Tibial nerve (tissue), 4 donors: ENCODE measurements around the gene NACA2. TPM values are rescaled to one million over a fixed set of nuclear protein-coding genes. Genes with fewer than 3 reads are reported as not detected.

Experiments
- DNase-seq, 2 donors: peaks; one replicate each; pipeline ENCODE4 v3.0.0-alpha.2; 2019; ENCODE audit warnings: low spot score in 2 of 2
- H3K27ac ChIP-seq, 4 donors: fragments of 200-600 bp; sonication (generic) in 3 of 4; one replicate each; pipeline ENCODE4 v1.5.1; 2017 to 2019; ENCODE audit warnings: mild to moderate bottlenecking in 1 of 4
- H3K27me3 ChIP-seq, 2 donors: fragments of 200-600 bp; sonication (generic) in 1 of 2; one replicate each; pipeline versions ENCODE4 v1.5.1 to v1.6.0; 2017 to 2019
- H3K36me3 ChIP-seq, 3 donors: fragments of 200-600 bp; sonication (generic); one replicate each; pipeline ENCODE4 v1.5.1; 2018 to 2019
- H3K4me1 ChIP-seq, 4 donors: fragments of 200-600 bp; sonication (generic) in 3 of 4; one replicate each; pipeline ENCODE4 v1.5.1; 2017 to 2019
- H3K4me3 ChIP-seq, 4 donors: fragments of 200-600 bp; sonication (generic) in 3 of 4; one replicate each; pipeline ENCODE4 v1.5.1; 2017 to 2019; ENCODE audit warnings: mild to moderate bottlenecking in 1 of 4, moderate library complexity in 1 of 4
- H3K9me3 ChIP-seq, 4 donors: fragments of 200-600 bp; sonication (generic) in 3 of 4; one replicate each; pipeline ENCODE4 v1.5.1; 2017 to 2019
- CTCF ChIP-seq, 5 experiments: fragments of 200-600 bp in 3 of 5; fragments of 450-650 bp in 2 of 5; sonication (generic) in 3 of 5; IDR thresholded peaks; one replicate each; pipeline ENCODE4 v1.5.1; 2016 to 2019; ENCODE audit warnings: antibody characterized with exemption in 5 of 5, mild to moderate bottlenecking in 3 of 5, moderate library complexity in 2 of 5
- EP300 ChIP-seq, 2 donors: sonication (generic); formaldehyde crosslinking; IDR thresholded peaks; one replicate each; pipeline ENCODE4 v1.6.1; 2017; ENCODE audit warnings: antibody characterized with exemption in 2 of 2, mild to moderate bottlenecking in 1 of 2
- POLR2A ChIP-seq, 2 donors: fragments of 450-650 bp; IDR thresholded peaks; one replicate each; pipeline ENCODE4 v1.6.1; 2017; ENCODE audit warnings: antibody characterized with exemption in 2 of 2, mild to moderate bottlenecking in 2 of 2, moderate library complexity in 2 of 2
- WGBS, 2 donors: methylation state at CpG; one replicate each; pipeline ENCODE4 v1.1.5; 2018; 5-methylcytosine and 5-hydroxymethylcytosine counted together
- total RNA-seq, 4 donors: library from RNA; depleted of rRNA; stranded (reverse); fragments of >200 nt; gene quantifications; one replicate each; pipeline ENCODE4 v1.1.0, GENCODE V29; 2016

Gene NACA2
- total RNA-seq, 4 donors from 2014 or later: not detected

GRCh38 chr17:61618950-61619349 is 27.9 kb upstream of the NACA2 start:
- H3K27me3 ChIP-seq: no peaks in the 10 kb centered on the region
- peaks cover 0 to 27% (median 4%) of the 10 kb centered on the region in 4 donors for H3K9me3 ChIP-seq
- no peak overlapping the region for H3K4me3 ChIP-seq
- TF ChIP-seq CTCF (IDR thresholded peaks at IDR 0.05) (no peak), EP300 (IDR thresholded peaks at IDR 0.05) (no peak), POLR2A (IDR thresholded peaks at IDR 0.05) (no peak)
- 42 to 59% methylated on average over 1 of the region's 1 CpG for WGBS, 2 donors
- H3K36me3 ChIP-seq: no peaks in the 10 kb centered on the region
- no peak for DNase-seq
- H3K27ac ChIP-seq: no peak overlapping the region
- H3K4me1 ChIP-seq: peaks cover 0 to 2% (median 0%) of the 10 kb centered on the region in 4 donors

GRCh38 chr17:61617330-61617729 is 26.3 kb upstream of the NACA2 start:
- H3K9me3 ChIP-seq: peaks cover 0 to 27% (median 4%) of the 10 kb centered on the region in 4 donors
- TF ChIP-seq CTCF (IDR thresholded peaks at IDR 0.05) (no peak), POLR2A (IDR thresholded peaks at IDR 0.05) (no peak), EP300 (IDR thresholded peaks at IDR 0.05) (no peak)
- DNase-seq: no peak
- H3K36me3 ChIP-seq: no peaks in the 10 kb centered on the region
- WGBS, 2 donors: 51 to 56% methylated on average over 4 of the region's 4 CpGs
- H3K4me3 ChIP-seq: no peak overlapping the region
- peaks cover 0 to 2% (median 0%) of the 10 kb centered on the region in 4 donors for H3K4me1 ChIP-seq
- no peaks in the 10 kb centered on the region for H3K27me3 ChIP-seq
- no peak overlapping the region for H3K27ac ChIP-seq

GRCh38 chr17:61616783-61617182 is 25.8 kb upstream of the NACA2 start:
- H3K4me3 ChIP-seq: no peak overlapping the region
- TF ChIP-seq EP300 (IDR thresholded peaks at IDR 0.05) (no peak), POLR2A (IDR thresholded peaks at IDR 0.05) (no peak), CTCF (IDR thresholded peaks at IDR 0.05) (no peak)
- WGBS, 2 donors: 28 to 31% methylated on average over 1 of the region's 1 CpG
- DNase-seq: no peak
- H3K27me3 ChIP-seq: no peaks in the 10 kb centered on the region
- H3K27ac ChIP-seq: no peak overlapping the region
- H3K36me3 ChIP-seq: no peaks in the 10 kb centered on the region
- peaks cover 0 to 2% (median 0%) of the 10 kb centered on the region in 4 donors for H3K4me1 ChIP-seq
- H3K9me3 ChIP-seq: peaks cover 0 to 27% (median 4%) of the 10 kb centered on the region in 4 donors

GRCh38 chr17:61614219-61614618 is 23.2 kb upstream of the NACA2 start:
- peaks cover 0 to 5% (median under 1%) of the 10 kb centered on the region in 4 donors for H3K9me3 ChIP-seq
- no peaks in the 10 kb centered on the region for H3K27me3 ChIP-seq
- peaks cover 0 to 2% (median 0%) of the 10 kb centered on the region in 4 donors for H3K4me1 ChIP-seq
- no peak for DNase-seq
- no peak overlapping the region for H3K27ac ChIP-seq
- TF ChIP-seq EP300 (IDR thresholded peaks at IDR 0.05) (no peak), POLR2A (IDR thresholded peaks at IDR 0.05) (no peak), CTCF (IDR thresholded peaks at IDR 0.05) (no peak)
- no peak overlapping the region for H3K4me3 ChIP-seq
- H3K36me3 ChIP-seq: no peaks in the 10 kb centered on the region

- Histone ChIP-seq H3K27ac (no peak overlapping the region), H3K36me3 (no peaks in the 10 kb centered on the region), H3K4me3 (no peak overlapping the region), H3K4me1 (no peaks in the 10 kb centered on the region), H3K27me3 (no peaks in the 10 kb centered on the region), H3K9me3 (no peaks in the 10 kb centered on the region)
- TF ChIP-seq POLR2A (IDR thresholded peaks at IDR 0.05) (no peak), EP300 (IDR thresholded peaks at IDR 0.05) (no peak), CTCF (IDR thresholded peaks at IDR 0.05) (no peak)
- DNase-seq: no peak
- WGBS, 2 donors: 89% methylated on average over 6 of the region's 6 CpGs
These were observed 20.3 kb upstream of the NACA2 start for GRCh38 chr17:61611323-61611722.
